BLaER1 (cell line): ENCODE results near the gene USP25.
"Not testable (repeated sequence)": the region's sequence is repeated elsewhere in the genome, so short reads cannot be mapped to it uniquely, and the experiment has no call there.

ENCODE experiments used
- H3K27ac ChIP-seq: shearing (Covaris generic); formaldehyde crosslinking; 2 replicates; pipeline ENCODE4 v1.8.1; 2022
- H3K27me3 ChIP-seq: shearing (Covaris generic); formaldehyde crosslinking; 2 replicates; pipeline ENCODE4 v1.8.1; 2022
- H3K36me3 ChIP-seq: shearing (Covaris generic); formaldehyde crosslinking; 2 replicates; pipeline ENCODE4 v1.8.1; 2022
- H3K4me1 ChIP-seq: shearing (Covaris generic); formaldehyde crosslinking; 2 replicates; pipeline ENCODE4 v1.8.1; 2022
- H3K4me2 ChIP-seq: shearing (Covaris generic); formaldehyde crosslinking; 2 replicates; pipeline ENCODE4 v1.8.1; 2022
- H3K4me3 ChIP-seq: shearing (Covaris generic); formaldehyde crosslinking; 2 replicates; pipeline ENCODE4 v1.8.1; 2022
- H3K9ac ChIP-seq: shearing (Covaris generic); formaldehyde crosslinking; 2 replicates; pipeline ENCODE4 v1.8.1; 2022
- H3K9me3 ChIP-seq: shearing (Covaris generic); formaldehyde crosslinking; 2 replicates; pipeline ENCODE4 v1.8.1; 2022
- H4K20me1 ChIP-seq: shearing (Covaris generic); formaldehyde crosslinking; 2 replicates; pipeline ENCODE4 v1.8.1; 2022
- Cebpa-rat ChIP-seq: shearing (Covaris generic); IDR thresholded peaks from 2 replicates; pipeline ENCODE4 v1.8.1; 2022

USP25 gene

GRCh38 chr21:15730484-15731242 lies 881 bp downstream of the USP25 start:
- Histone ChIP-seq H4K20me1 (peaks cover 34% of the 10 kb centered on the region), H3K27ac (peak overlapping the region; percentile 92), H3K4me3 (peak overlapping the region; percentile 93), H3K4me2 (peak overlapping the region; percentile 94), H3K27me3 (no peaks in the 10 kb centered on the region), H3K4me1 (peaks cover 23% of the 10 kb centered on the region), H3K9ac (peak overlapping the region; percentile 92), H3K36me3 (peaks cover 5% of the 10 kb centered on the region; the same call in 1 of the 2 replicates), H3K9me3 (peaks cover 12% of the 10 kb centered on the region; the same call in 1 of the 2 replicates)
- no peak for TF ChIP-seq Cebpa-rat

GRCh38 chr21:15731243-15731613 lies 1.4 kb downstream of the USP25 start:
- Histone ChIP-seq H3K36me3 (peaks cover 9% of the 10 kb centered on the region; the same call in 1 of the 2 replicates), H3K9me3 (peaks cover 17% of the 10 kb centered on the region), H3K27me3 (no peaks in the 10 kb centered on the region), H3K4me3 (peak overlapping the region; percentile 93), H3K27ac (peak overlapping the region; percentile 92), H3K4me2 (peak overlapping the region; percentile 94), H3K9ac (peak overlapping the region; percentile 92), H3K4me1 (peaks cover 23% of the 10 kb centered on the region), H4K20me1 (peaks cover 34% of the 10 kb centered on the region)
- no peak for TF ChIP-seq Cebpa-rat

GRCh38 chr21:15732290-15732995 lies 2.7 kb downstream of the USP25 start:
- peak overlapping the region; percentile 94 for H3K4me2 ChIP-seq
- H3K9me3 ChIP-seq: peaks cover 24% of the 10 kb centered on the region
- no peak for TF ChIP-seq Cebpa-rat
- H4K20me1 ChIP-seq: peaks cover 34% of the 10 kb centered on the region
- H3K27ac ChIP-seq: no peak overlapping the region
- peak overlapping the region; percentile 93 for H3K4me3 ChIP-seq
- peaks cover 23% of the 10 kb centered on the region for H3K4me1 ChIP-seq
- H3K9ac ChIP-seq: 0 out of 2 replicates have a peak overlapping the region, but pooled peaks have one; percentile 51
- peaks cover 9% of the 10 kb centered on the region; the same call in 1 of the 2 replicates for H3K36me3 ChIP-seq
- no peaks in the 10 kb centered on the region for H3K27me3 ChIP-seq

- peaks cover 30% of the 10 kb centered on the region for H3K9me3 ChIP-seq
- peaks cover 34% of the 10 kb centered on the region for H4K20me1 ChIP-seq
- H3K27me3 ChIP-seq: no peaks in the 10 kb centered on the region
- peaks cover 23% of the 10 kb centered on the region for H3K4me1 ChIP-seq
- no peak for TF ChIP-seq Cebpa-rat
- peak overlapping the region; percentile 94 for H3K4me2 ChIP-seq
- no peak overlapping the region for H3K27ac ChIP-seq
- H3K4me3 ChIP-seq: peak overlapping the region; percentile 93
- H3K9ac ChIP-seq: 0 out of 2 replicates have a peak overlapping the region, but pooled peaks have one; percentile 51
- peaks cover 9% of the 10 kb centered on the region; the same call in 1 of the 2 replicates for H3K36me3 ChIP-seq
These were observed 3.2 kb downstream of the USP25 start for GRCh38 chr21:15732996-15733329.

GRCh38 chr21:15735409-15735808 lies 5.6 kb downstream of the USP25 start:
- H3K27me3 ChIP-seq: no peaks in the 10 kb centered on the region
- peaks cover 23% of the 10 kb centered on the region for H3K4me1 ChIP-seq
- TF ChIP-seq Cebpa-rat: no peak
- H3K9ac ChIP-seq: no peak overlapping the region
- H3K4me3 ChIP-seq: no peak overlapping the region
- no peak overlapping the region for H3K27ac ChIP-seq
- H3K4me2 ChIP-seq: no peak overlapping the region
- H3K36me3 ChIP-seq: peaks cover 9% of the 10 kb centered on the region; the same call in 1 of the 2 replicates
- H4K20me1 ChIP-seq: peaks cover 56% of the 10 kb centered on the region
- peaks cover 39% of the 10 kb centered on the region for H3K9me3 ChIP-seq

GRCh38 chr21:15735931-15736330 lies 6.1 kb downstream of the USP25 start:
- H3K9ac ChIP-seq, H3K4me3 ChIP-seq, H3K27me3 ChIP-seq, H3K4me2 ChIP-seq, H3K27ac ChIP-seq: not testable (repeated sequence)
- Histone ChIP-seq H3K36me3 (peaks cover 13% of the 10 kb centered on the region; the same call in 1 of the 2 replicates), H3K4me1 (peaks cover 23% of the 10 kb centered on the region), H3K9me3 (peaks cover 39% of the 10 kb centered on the region), H4K20me1 (peaks cover 55% of the 10 kb centered on the region)

GRCh38 chr21:15738779-15739178 lies 9.0 kb downstream of the USP25 start:
- Histone ChIP-seq H4K20me1 (peaks cover 45% of the 10 kb centered on the region), H3K9me3 (peaks cover 54% of the 10 kb centered on the region), H3K36me3 (peaks cover 36% of the 10 kb centered on the region)
- not testable (repeated sequence) for H3K4me1 ChIP-seq, H3K27me3 ChIP-seq, H3K9ac ChIP-seq, H3K4me2 ChIP-seq, H3K27ac ChIP-seq, H3K4me3 ChIP-seq

- Histone ChIP-seq H3K9ac (no peak overlapping the region), H3K4me2 (no peak overlapping the region)
These were observed 10.6 kb downstream of the USP25 start for GRCh38 chr21:15740383-15740782.

GRCh38 chr21:15741510-15741909 lies 11.7 kb downstream of the USP25 start:
- H3K9me3 ChIP-seq: peaks cover 65% of the 10 kb centered on the region
- no peaks in the 10 kb centered on the region for H3K4me1 ChIP-seq

More at GRCh38 chr21:15740383-15740782, 10.6 kb downstream of the USP25 start:
- Histone ChIP-seq H3K27ac (no peak overlapping the region), H4K20me1 (peaks cover 54% of the 10 kb centered on the region), H3K36me3 (peaks cover 44% of the 10 kb centered on the region), H3K27me3 (no peaks in the 10 kb centered on the region), H3K9me3 (peaks cover 65% of the 10 kb centered on the region), H3K4me1 (no peaks in the 10 kb centered on the region), H3K4me3 (no peak overlapping the region)
- no peak for TF ChIP-seq Cebpa-rat

GRCh38 chr21:15742052-15742670 lies 12.4 kb downstream of the USP25 start:
- Histone ChIP-seq H3K4me2 (no peak overlapping the region), H3K9ac (no peak overlapping the region), H3K36me3 (peaks cover 42% of the 10 kb centered on the region), H4K20me1 (peaks cover 64% of the 10 kb centered on the region), H3K27me3 (no peaks in the 10 kb centered on the region), H3K27ac (no peak overlapping the region), H3K4me3 (peak overlapping the region; percentile 7; the same call in 1 of the 2 replicates), H3K4me1 (no peaks in the 10 kb centered on the region), H3K9me3 (peaks cover 62% of the 10 kb centered on the region)
- TF ChIP-seq Cebpa-rat: no peak

More at GRCh38 chr21:15741510-15741909, 11.7 kb downstream of the USP25 start:
- Histone ChIP-seq H4K20me1 (peaks cover 58% of the 10 kb centered on the region), H3K4me2 (no peak overlapping the region), H3K9ac (no peak overlapping the region), H3K4me3 (no peak overlapping the region), H3K27ac (no peak overlapping the region), H3K27me3 (no peaks in the 10 kb centered on the region), H3K36me3 (peaks cover 42% of the 10 kb centered on the region)
- no peak for TF ChIP-seq Cebpa-rat
